KG1 (cell line): ENCODE measurements around the gene CPNE2.
"Not testable (repeated sequence)": the region's sequence is repeated elsewhere in the genome, so short reads cannot be mapped to it uniquely, and the experiment has no call there.

ENCODE experiments used
- DNase-seq: peaks from one replicate; lab custom pipeline; 2025; lab: John Stamatoyannopoulos, UW

Gene CPNE2

DNA sequence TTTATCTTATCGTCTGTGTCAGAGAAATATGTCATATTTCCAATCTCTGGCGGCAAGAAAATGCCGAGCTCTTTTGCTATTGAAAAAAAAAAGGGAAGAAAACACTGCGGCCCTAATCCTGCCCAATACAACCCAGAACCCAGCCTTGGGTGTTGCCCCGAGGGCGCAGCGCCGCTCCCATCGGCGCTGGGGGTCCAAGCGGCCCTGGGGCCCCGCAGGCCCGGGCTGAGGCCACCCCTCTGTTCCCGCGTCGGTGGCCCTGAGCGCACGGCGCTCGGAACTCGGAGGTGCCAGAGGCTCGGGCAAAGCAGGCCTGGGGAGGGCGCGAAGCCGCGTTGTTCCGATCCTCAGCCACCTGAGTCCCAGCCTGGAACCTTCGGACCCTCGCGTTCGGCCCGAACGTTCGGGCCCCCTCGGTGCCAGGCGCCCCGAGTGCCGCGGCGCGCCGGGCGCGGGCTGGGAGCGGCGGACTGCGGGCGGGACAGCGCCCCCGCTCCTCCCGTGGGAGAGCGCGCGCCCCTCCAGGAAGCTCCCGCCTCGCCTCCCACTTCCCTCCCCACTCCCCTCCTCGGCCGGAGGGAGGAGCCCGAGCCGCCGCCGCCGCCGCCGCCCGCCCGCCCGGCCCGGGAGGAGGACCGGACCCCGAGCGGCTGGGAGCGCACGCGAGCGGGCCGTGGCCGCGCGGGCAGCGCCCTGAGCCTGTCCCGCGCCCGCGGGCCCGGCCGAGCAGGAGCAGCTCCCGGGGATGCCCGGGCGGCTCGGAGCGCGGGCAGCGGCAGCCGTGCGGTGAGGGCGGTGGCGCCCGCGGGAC lies at the start of gene CPNE2:
CPNE2 (plus strand) TSS at position 609 of the 811 bp plus-strand sequence. CDS start 18,160 bp downstream, outside the sequence.
- no peak for DNase-seq

DNA sequence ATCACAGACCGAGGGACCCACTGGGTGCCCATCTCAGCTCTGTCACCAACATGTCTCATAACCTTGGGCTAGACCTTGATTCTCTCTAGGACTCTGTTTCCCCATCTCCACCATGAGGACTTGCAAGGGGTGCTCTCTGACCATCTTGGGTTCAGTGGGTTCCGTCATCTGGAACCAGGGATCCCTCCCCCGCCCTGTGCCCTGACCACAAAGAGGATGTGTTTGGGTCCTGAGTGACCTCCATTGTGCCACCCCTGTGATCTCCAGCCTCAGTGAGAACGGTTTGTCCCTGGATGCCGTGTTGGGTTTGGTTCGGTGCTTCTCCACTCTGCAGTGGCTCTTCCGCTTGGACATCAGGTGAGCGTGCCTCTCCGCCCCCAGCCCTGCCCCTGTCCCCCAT lies 49.1 kb upstream of the CPNE2 start:
- no peak for DNase-seq

DNA sequence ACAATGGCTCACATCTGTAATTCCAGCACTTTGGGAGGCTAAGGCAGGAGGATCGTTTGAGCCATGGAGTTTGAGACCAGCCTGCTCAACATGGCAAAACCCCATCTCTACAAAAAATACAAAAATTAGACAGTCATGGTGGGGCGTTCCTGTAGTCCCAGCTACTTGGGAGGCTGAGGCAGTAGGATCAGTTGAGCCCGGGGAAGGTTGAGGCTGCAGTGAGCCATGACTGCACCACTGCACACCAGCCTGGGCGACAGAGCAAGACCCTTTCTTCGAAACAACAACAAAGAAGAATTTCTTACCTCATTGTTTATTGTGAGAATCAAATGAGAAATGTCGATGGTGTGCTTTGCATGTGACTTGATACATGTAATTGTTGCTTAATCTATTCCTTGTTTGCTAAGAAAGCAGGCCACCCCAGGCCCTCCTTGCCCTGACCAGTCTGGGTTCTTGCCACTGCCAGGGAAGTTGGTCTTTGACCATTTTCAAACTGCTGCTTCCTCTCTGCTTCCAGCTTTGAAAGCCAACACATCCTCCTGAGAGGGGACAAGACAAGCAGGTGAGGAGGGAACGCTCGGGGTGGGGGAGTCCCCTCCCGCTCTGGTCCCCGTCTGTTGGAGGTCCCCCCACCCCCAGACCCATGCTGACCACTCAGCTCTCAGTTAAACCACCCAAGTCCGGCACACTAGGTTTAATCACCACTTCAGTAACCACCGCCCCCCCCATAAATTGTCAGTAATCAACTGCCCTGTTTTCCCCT lies 47.3 kb upstream of the CPNE2 start:
- no peak for DNase-seq

DNA sequence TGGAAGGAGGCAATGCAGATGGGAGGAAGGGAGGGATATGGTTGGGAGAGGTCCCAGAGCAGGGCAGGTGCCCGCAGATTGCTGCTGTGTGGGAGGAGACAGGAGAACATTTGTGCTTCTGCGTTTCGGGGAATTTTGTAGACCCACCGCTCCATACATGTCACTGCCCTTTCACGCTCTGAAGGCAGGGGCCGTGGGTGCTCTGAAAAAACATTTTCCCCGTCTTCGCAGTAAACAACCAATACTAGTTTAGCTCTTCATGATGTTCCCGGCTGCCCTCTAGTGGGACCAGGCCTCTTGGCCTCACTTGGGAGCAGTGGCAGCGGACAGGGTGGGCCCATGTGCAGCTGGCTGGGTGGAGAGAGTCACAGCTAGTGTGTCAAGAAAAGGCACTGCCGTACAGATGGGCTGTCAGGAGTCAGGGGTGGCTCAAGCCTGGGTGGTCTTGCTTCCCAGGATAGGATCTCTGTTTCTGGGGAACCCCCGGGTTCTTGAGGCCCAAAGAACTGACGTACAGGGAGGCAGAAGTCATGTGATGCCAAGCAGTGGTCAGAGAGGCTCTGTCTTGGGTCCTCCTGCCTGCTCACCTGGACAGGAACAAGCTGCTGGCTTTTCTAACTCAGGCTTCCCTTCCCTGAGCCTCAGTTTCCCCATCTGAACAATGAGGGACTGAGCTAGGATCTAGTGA lies 46.5 kb upstream of the CPNE2 start:
- DNase-seq = no peak

DNA sequence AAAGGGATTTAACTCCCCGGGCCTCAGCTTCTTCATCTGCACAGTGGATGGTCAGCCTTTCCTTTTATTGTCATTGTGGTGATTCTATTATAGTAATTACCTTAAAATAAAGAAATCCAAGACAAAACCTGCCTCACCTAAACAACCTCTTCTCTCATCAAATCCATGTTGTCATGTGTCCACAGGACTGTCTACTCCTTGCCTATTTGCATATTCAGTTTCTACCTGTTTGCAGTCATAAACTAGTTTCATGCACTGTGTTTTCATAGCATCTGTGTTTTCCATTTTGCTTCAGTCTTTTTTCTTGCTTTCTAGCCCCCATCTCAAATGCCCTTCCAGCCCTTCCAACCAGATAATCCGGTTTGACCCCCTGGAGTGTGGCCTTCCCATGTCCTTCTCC lies 44.3 kb upstream of the CPNE2 start:
- DNase-seq = no peak

DNA sequence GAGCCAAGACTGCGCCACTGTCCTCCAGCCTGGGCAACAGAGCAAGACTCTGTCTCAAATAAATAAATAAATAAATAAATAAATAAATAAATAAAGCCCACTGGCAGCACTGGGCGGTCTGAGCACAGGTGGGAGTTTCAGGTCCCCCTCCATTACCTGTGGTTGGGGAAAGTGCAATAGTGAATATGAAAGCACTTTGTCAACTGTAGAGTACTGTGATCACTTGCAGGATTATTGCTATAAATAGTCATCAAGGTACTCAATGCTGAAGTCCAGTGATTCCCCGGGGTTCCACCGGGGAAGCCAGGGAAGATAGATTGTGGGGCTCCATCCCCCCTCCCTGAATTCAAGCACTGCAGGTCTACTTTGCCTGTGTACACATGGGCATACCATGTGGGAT lies 42.7 kb upstream of the CPNE2 start:
- DNase-seq = no peak

DNA sequence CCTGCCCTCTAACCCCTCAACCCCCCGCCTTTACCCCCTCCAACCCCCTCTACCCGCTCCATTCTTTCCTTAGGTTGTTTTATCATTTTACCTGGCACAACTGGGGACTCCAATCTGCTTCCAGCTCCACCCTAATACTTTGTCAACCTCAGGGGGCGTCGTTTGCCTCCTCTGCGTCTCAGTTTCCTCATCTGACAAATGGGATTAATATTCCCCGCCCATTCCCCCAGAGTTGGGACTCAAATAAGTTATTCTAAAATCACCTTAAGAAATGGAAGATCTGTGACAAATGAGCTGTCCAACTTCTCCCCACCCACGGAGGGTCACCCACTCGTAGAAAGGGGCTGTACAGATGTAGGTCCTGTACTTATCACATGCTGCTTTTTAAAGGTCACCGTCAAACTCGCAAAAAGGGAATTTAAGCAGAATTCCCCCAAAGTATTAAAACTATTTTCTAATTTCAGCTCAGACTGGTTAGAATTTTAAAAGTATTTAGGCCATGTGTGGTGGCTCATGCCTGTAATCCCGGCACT lies 40.6 kb upstream of the CPNE2 start:
- DNase-seq = no peak

DNA sequence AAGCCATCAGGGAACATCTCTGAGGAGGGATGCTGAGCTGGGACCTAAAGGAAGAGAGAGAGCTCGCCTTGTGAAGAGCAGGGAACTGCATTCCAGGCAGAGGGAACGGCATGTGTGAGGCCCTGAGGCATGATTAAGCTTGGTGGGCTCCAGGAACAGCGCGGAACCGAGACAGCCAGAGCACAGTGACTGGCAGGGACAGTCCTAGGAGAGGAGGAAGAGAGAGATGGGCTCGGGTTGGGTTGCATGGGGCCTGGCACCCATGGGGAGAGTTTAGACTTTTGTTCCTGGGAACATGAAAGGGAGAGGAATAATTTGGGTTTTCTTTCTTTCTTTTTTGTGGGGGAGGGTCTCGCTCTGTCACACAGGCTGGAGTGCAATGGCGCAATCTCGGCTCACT lies 39.2 kb upstream of the CPNE2 start:
- no peak for DNase-seq

DNA sequence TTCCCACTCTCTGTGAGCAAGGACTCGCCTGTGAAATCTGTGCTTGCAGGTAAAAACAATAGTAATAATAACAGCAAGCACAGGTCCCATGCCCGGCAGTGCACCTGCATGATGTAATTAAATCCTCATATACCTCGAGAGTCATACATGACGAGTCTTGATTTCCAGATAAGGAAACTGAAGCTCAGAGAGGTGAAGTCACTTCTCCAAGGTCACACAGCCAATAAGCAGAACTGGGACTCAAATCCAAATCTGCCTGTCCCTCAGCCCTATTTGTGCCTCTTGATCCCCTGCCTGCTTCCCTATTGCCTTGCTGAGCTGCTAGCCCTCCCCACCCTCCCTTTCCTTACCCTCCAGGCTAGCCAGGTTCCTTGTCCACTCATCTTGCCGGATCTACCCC lies 38.0 kb upstream of the CPNE2 start:
- DNase-seq = no peak

DNA sequence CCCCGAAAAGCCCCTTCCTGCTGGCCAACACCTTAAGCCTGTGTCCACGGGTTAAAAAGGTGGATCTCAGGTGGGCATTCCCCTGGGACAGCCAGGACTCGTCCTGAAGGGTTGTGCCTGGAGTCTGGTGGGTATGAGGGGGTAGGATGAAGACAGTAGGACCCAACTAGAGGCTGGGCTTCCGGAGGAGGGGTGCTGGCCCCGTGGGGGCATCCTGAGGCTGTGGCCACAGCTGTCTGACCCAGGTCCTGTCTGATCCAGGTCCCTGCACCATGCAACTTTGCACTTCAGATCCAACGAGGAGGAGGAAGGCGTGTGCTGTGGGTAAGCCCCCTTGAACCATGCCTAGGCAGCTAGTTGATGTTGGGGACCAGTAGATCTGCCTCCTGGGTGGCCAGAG lies 37.6 kb upstream of the CPNE2 start:
- DNase-seq = no peak

DNA sequence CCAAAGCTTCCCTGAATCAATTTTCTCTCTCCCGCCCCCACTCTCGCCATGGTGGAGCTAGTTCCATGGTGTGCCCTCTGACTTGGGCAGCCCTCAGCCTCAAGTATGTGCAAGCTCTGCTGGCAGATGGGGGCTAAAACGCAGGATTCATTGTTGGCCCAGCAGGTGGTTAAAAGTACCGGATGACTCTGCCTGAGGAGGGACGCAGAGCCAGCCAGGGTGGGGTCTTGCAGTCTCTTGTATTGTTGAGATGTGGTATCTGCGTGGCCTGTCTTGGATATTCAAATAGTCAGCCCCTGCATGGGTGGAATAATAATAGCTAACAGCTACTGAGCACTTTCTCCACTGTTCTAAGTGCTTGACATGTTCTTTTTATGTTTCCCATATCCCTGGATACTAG lies 36.7 kb upstream of the CPNE2 start:
- DNase-seq = no peak

DNA sequence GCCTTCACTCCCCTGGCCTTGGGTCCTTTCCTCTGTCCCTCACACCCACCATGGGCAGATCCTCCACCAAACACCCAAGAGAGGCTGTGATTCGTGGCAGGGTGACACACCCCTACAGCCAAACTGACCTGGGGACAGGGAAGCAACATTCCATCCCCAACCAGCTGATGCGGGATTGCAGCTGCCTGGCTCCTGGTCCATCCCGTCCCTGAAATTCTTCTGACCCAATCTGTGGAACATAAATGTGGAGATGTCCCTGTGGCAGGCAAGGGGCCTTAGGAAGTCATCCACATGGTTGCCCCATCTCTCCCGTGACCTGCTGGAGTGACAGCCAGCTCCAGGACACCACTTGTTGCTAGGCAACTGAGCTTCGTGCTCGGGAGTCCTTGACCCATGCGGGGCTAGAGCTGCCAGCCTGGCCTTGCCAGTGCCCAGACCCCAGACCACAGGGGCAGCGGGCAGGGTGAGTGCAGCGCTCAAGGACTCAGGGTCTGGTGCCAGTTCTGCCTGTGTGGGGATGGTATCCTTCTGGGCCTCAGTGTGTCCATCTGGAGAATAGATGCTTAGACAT lies 34.0 kb upstream of the CPNE2 start:
- DNase-seq = no peak

DNA sequence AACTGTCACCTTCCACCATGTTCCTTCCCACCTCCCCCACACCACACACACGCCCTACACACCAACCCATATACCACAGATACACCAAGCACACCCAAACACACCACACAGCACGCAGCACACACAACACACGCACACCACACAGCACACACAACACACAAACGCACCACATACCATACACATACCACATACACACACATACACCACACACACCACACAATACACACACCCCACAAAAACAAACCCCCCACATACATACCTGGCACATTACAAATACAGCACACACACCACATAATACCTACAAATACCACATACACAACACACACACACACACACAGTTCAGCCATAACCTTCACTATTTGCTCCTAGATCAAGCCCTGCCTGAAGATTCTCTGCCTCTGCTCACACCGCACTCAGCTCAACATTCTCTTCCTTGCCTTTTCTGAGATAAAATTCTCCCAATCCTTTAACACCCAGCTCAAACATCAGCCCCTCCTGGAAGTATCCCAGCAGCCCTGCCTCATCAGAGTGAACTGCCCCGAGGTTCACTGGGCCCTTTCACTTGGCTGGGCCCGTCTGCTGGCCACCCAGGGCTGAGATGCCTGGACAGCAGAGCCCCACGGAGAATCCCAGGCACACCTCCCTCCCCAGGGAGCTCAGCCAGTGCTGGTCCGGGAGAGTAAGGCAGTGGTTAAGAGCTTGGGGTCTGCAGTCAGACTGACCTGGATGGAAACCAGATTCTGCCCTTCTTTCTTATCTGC lies 31.9 kb upstream of the CPNE2 start:
- no peak for DNase-seq

DNA sequence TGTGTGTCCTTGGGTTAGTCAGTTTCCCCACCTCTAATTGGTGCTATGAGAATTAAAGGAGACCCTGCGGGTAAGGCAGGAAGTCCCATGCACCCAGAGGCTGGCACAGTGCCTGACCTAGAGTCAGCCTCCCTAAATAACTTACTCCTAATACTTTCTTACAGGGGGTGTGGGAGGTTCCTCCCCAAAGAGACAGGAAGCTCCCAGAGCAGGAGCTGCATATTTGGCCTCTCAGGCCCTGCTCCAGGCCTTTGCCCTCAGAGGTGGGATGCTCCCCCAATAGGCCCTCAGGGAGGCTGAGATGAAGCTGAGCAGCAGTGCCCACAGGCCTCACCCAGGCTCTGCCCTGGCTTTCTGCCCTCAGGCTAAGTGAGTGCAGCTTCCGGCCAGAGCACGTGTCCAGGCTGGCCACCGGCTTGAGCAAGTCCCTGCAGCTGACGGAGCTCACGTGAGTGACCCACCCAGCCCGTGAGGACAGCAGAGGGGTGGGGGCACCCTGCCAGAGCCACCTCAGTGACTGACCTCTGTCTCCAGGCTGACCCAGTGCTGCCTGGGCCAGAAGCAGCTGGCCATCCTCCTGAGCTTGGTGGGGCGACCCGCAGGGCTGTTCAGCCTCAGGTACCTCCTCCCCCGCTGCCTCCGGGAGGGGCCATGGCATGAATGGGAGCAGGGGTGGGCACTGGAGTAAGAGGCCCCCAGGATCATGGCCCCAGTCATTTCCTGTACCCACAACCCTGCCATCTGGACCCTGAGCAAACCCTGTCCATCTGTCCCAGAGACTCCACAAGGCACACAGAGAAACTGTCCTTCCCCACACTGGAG lies 31.1 kb upstream of the CPNE2 start:
- no peak for DNase-seq

DNA sequence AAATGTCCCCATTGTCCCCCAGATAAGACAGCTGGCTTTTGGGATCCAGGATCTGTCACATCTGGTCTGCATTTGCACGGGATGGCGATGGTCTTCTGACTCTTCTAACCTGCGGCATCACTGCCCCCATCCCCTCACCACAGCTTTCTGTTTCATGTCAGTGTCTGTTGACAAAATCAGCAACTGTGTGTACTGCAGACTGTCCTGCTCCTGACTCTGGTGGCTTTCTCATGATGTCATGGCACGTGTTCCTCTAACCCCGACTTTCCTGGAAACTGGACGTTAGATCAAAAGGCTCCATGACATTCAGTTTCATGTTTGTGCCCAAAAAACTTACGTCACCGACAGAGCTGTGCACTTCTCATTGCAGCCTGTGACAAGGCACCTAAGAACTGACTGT lies 30.1 kb upstream of the CPNE2 start:
- no peak for DNase-seq

DNA sequence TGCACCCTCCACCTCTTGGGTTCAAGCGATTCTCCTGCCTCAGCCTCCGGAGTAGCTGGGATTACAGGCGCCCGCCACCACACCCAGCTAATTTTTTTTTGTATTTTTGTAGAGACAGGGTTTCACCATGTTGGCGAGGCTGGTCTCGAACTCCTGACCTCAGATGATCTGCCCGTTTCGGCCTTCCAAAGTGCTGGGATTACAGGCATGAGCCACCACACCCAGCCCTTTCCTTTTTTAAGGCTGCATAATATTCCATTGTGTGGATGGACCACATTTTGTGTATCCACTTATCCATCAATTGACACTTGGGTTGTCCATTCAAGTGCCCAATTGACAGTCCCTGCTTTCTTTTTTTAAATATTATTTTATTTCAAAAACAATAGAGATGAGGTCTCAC lies 29.2 kb upstream of the CPNE2 start:
- not testable (repeated sequence) for DNase-seq

DNA sequence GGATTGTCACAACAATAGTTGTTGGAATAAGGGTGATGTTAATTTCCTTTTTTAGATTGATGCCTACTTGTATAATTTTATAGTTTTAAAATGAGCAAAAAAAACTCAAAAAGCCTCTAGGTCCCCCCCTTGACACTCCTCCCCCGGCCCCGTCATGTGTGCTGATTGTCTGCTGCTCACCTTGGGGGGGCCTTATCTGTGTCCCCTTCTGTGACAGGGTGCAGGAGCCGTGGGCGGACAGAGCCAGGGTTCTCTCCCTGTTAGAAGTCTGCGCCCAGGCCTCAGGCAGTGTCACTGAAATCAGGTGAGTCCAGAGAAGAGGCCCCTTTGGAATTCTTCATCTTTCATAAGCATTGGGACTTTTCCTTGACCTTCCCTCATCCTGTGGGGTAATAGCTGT lies 27.4 kb upstream of the CPNE2 start:
- no peak for DNase-seq

DNA sequence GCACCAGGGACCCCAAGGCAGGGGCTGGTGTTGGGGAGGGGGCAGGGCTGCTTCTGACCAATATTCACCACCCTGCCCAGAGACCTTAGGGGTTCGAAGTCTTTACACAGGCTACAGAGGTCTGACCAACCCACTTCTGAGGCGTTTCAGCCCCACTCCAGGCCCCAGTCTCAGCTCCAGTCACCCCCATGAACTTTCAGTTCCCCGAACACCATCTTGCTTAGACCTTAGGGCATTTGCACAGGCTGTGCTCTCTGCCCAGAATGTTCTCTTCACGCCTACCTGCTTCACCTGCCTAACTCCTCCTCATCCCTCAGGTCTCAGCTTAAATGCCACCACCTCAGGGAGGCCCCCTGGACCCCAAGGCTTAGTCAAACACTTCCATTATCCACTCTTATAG lies 25.8 kb upstream of the CPNE2 start:
- DNase-seq = no peak

DNA sequence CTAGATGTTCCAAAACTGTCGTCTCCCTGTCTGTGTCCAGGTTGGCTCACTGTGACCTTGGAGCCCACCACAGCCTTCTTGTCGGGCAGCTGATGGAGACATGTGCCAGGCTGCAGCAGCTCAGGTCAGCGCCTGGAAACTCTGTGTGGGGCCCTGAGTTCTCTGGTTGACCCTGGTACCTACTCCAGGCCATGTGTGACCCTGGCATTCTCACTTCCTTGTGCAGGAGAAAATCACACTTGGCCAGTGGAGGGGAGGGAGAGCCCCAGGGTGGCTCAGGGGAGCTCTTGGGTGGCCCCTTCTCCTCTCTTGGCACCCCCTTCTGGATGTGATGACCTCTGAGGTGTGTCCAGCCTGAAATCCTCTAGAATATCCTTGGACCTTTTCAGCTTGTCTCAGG lies 25.0 kb upstream of the CPNE2 start:
- DNase-seq = no peak

DNA sequence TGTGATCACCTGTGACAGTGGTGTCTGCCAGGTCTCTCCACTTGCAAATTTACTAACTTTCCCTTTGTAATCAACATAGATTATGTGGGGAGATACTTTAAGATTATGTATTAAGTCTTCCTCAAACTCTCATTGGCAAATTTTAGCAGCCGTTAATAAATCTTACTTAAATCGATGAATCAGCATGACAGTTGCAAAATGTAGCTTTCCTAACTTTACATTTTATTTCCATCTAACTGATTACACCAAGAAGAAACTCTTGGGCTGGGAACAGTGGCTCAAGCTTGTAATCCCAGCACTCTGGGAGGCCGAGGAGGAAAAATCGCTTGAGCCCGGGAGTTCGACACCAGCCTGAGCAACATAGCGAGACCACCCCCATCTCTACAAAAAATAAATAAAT lies 23.3 kb upstream of the CPNE2 start:
- DNase-seq = no peak
